Mesendoderm (in vitro differentiated cells): Measurements from ENCODE around the gene GP5.

Experiments
- DNase-seq: peaks from one replicate; pipeline ENCODE4 v3.0.0; 2013
- H2AK5ac ChIP-seq: 2 replicates; pipeline ENCODE4 v1.6.1; 2013; ENCODE audit warnings: low read length, inconsistent platforms
- H2BK120ac ChIP-seq: 2 replicates; pipeline ENCODE4 v1.6.1; 2013; ENCODE audit warnings: low read depth, mild to moderate bottlenecking, low read length, moderate library complexity, mixed read lengths
- H2BK15ac ChIP-seq: replicated peaks from 2 replicates; pipeline ENCODE4 v1.6.1; 2013; ENCODE audit warnings: low read depth, mild to moderate bottlenecking, moderate library complexity
- H2BK5ac ChIP-seq: 2 replicates; pipeline ENCODE4 v1.6.1; 2013; ENCODE audit warnings: low read length, inconsistent platforms
- H3K18ac ChIP-seq: 2 replicates; pipeline ENCODE4 v1.6.1; 2013; ENCODE audit warnings: mild to moderate bottlenecking, low read length, mixed read lengths
- H3K23ac ChIP-seq: one replicate; pipeline ENCODE4 v1.6.1; 2013; ENCODE audit warnings: low read length
- H3K27ac ChIP-seq: 2 replicates; pipeline ENCODE4 v1.5.1; 2013; ENCODE audit warnings: low read depth, mild to moderate bottlenecking, inconsistent platforms, low read length, moderate library complexity
- H3K27me3 ChIP-seq: 2 replicates; pipeline ENCODE4 v1.6.1; 2013; ENCODE audit warnings: low read length, control low read depth, mild to moderate bottlenecking, inconsistent platforms; ENCODE audit not compliant: insufficient read depth, poor library complexity
- H3K36me3 ChIP-seq: 2 replicates; pipeline ENCODE4 v1.6.1; 2013; ENCODE audit warnings: low read length, inconsistent platforms; ENCODE audit not compliant: control insufficient read depth, insufficient read depth
- H3K4ac ChIP-seq: one replicate; pipeline ENCODE4 v1.6.1; 2013; ENCODE audit warnings: low read depth, mild to moderate bottlenecking, low read length, moderate library complexity
- H3K4me1 ChIP-seq: 2 replicates; pipeline ENCODE4 v1.6.1; 2013; ENCODE audit warnings: low read depth, low read length, inconsistent platforms; ENCODE audit not compliant: control insufficient read depth
- H3K4me2 ChIP-seq: 2 replicates; pipeline ENCODE4 v1.6.1; 2013; ENCODE audit warnings: low read length
- H3K4me3 ChIP-seq: 2 replicates; pipeline ENCODE4 v1.5.1; 2013; ENCODE audit warnings: mild to moderate bottlenecking, low read length
- H3K56ac ChIP-seq: one replicate; pipeline ENCODE4 v1.6.1; 2013; ENCODE audit warnings: low read length
- H3K79me1 ChIP-seq: 2 replicates; pipeline ENCODE4 v1.6.1; 2013; ENCODE audit warnings: low read length, inconsistent platforms
- H3K79me2 ChIP-seq: 2 replicates; pipeline ENCODE4 v1.6.1; 2013; ENCODE audit warnings: mild to moderate bottlenecking, low read length; ENCODE audit not compliant: control insufficient read depth, insufficient read depth
- H3K9ac ChIP-seq: 2 replicates; pipeline ENCODE4 v1.6.1; 2013; ENCODE audit warnings: low read length, inconsistent platforms
- H4K5ac ChIP-seq: one replicate; pipeline ENCODE4 v1.6.1; 2013; ENCODE audit warnings: low read length
- H4K8ac ChIP-seq: one replicate; pipeline ENCODE4 v1.6.1; 2013; ENCODE audit warnings: low read depth, mild to moderate bottlenecking, control low read depth, low read length, moderate library complexity
- WGBS: extraction: QIAGEN DNeasy Blood & Tissue Kit; methylation state at CpG from one replicate; pipeline ENCODE4 v1.1.7; 2013; ENCODE audit warnings: low lambda C conversion rate, missing lambda C conversion rate; ENCODE audit not compliant: insufficient coverage; ENCODE audit errors: extremely low coverage; 5-methylcytosine and 5-hydroxymethylcytosine counted together

GP5 gene

GRCh38 chr3:194404365-194405140, 5.5 kb upstream of the GP5 start:
- Histone ChIP-seq H3K36me3 (no peaks in the 10 kb centered on the region), H3K4me3 (no peak overlapping the region), H2BK15ac (no peak overlapping the region), H3K9ac (no peak overlapping the region), H3K79me1 (no peaks in the 10 kb centered on the region), H3K23ac (no peak overlapping the region), H3K4me1 (no peaks in the 10 kb centered on the region), H3K27me3 (no peaks in the 10 kb centered on the region), H4K5ac (no peak overlapping the region), H2AK5ac (no peak overlapping the region), H3K27ac (no peak overlapping the region), H3K4me2 (no peak overlapping the region), H3K18ac (no peak overlapping the region), H4K8ac (no peak overlapping the region), H2BK5ac (no peak overlapping the region), H3K4ac (no peak overlapping the region), H2BK120ac (no peak overlapping the region), H3K56ac (no peak overlapping the region), H3K79me2 (no peaks in the 10 kb centered on the region)
- no CpG with 5 or more reads among the region's 10 CpGs for WGBS
- DNase-seq = no peak

- Histone ChIP-seq H2BK120ac (no peak overlapping the region), H4K8ac (no peak overlapping the region), H3K23ac (no peak overlapping the region), H2AK5ac (no peak overlapping the region), H3K27me3 (peaks cover 7% of the 10 kb centered on the region), H3K56ac (no peak overlapping the region), H3K9ac (no peak overlapping the region), H3K79me2 (no peaks in the 10 kb centered on the region), H3K27ac (no peak overlapping the region), H3K79me1 (no peaks in the 10 kb centered on the region), H3K18ac (no peak overlapping the region), H3K4me3 (no peak overlapping the region), H3K4ac (no peak overlapping the region), H3K4me2 (no peak overlapping the region), H3K4me1 (no peaks in the 10 kb centered on the region), H3K36me3 (no peaks in the 10 kb centered on the region), H2BK15ac (no peak overlapping the region), H2BK5ac (no peak overlapping the region), H4K5ac (no peak overlapping the region)
- DNase-seq = no peak
- WGBS = no CpG with 5 or more reads among the region's 8 CpGs
Measured at GRCh38 chr3:194401868-194402329, 2.8 kb upstream of the GP5 start.

DNA sequence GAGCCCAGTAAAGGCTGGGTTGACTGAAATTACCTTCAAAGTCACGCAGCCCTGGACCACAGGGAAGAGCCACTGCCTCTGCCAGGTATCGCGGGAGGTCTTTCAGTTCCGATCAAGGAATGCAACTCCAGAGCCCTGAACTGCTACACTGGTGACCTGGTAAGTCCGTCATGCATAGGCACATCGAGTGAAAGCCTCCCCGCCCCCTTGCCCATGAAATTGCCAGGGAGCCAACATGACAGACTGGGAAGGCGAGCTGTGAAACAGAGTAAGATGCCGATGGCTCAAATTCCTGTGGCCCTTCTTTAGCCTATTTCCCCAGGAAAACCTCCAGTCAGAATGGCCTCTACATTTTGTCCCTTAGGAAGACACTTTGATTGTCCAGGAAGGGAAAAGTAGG, 2.3 kb upstream of the GP5 start:
- Histone ChIP-seq H3K79me2 (no peaks in the 10 kb centered on the region), H3K18ac (no peak overlapping the region), H3K9ac (no peak overlapping the region), H2BK120ac (no peak overlapping the region), H2BK5ac (no peak overlapping the region), H2BK15ac (no peak overlapping the region), H3K4me1 (no peaks in the 10 kb centered on the region), H3K4me2 (no peak overlapping the region), H3K23ac (no peak overlapping the region), H4K8ac (no peak overlapping the region), H3K27ac (no peak overlapping the region), H3K4ac (no peak overlapping the region), H3K79me1 (no peaks in the 10 kb centered on the region), H4K5ac (no peak overlapping the region), H2AK5ac (no peak overlapping the region), H3K27me3 (peaks cover 7% of the 10 kb centered on the region), H3K36me3 (no peaks in the 10 kb centered on the region), H3K56ac (no peak overlapping the region), H3K4me3 (no peak overlapping the region)
- DNase-seq = no peak
- no CpG with 5 or more reads among the region's 9 CpGs for WGBS

DNA sequence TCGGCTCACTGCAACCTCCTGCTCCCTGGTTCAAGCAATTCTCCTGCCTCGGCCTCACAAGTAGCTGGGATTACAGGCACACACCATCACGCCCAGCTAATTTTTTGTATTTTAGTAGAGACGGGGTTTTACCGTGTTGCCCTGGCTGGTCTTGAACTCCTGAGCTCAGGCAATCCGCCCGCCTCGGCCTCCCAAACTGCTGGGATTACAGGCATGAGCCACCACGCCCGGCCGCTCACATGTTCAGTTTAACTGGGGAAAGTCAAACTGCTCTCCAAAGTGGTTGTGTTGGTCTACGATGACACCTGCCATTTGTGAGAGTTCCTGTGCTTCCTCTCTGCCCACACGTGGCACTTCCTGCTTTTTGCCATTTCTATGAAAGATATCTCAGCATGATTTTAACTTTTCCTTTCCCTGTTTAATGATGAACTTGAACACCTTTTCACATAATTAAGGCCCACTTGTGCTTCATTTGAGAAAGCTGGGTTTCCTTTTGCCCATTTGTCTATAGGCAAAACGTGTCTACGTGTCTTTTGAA, 877 bp upstream of the GP5 start:
- Histone ChIP-seq H3K23ac (no peak overlapping the region), H3K27ac (no peak overlapping the region), H3K36me3 (no peaks in the 10 kb centered on the region), H2BK5ac (no peak overlapping the region), H3K27me3 (peaks cover 7% of the 10 kb centered on the region), H3K79me2 (no peaks in the 10 kb centered on the region), H3K4me1 (peaks cover 2% of the 10 kb centered on the region), H4K5ac (no peak overlapping the region), H2AK5ac (no peak overlapping the region), H3K4ac (no peak overlapping the region), H2BK15ac (no peak overlapping the region), H3K56ac (no peak overlapping the region), H3K18ac (no peak overlapping the region), H4K8ac (no peak overlapping the region), H3K4me3 (no peak overlapping the region), H3K79me1 (no peaks in the 10 kb centered on the region), H3K9ac (no peak overlapping the region), H3K4me2 (no peak overlapping the region), H2BK120ac (no peak overlapping the region)
- no CpG with 5 or more reads among the region's 15 CpGs for WGBS
- no peak for DNase-seq

DNA sequence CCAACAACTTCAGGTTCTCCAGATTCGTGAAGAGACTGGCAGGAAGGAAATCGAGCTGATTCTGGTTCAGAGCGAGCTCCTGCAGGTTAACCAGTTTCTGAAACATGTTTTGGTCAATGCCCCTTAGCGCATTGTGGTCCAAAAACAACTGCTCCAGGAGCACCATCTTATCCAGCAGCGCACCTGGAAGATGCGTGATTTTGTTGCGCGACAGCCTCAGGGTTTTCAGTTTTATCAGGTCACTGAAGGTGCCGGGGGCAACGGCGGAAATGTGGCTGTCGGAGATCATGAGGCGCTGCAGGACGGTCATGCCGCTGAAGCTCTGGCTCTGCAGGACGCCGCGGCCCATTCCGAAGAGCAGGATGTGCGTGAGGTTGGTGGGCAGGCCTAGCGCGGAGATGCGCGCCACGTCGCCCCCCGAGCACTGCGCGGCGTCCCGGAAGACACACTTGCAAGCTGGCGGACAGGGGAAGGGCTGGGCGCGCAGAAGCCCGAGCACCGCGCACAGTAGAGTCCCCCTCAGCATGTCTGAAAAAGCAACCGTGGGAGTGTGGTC, 1.2 kb downstream of the GP5 start:
- peaks cover 2% of the 10 kb centered on the region for H3K4me1 ChIP-seq
- no peak overlapping the region for H2BK120ac ChIP-seq
- no peak overlapping the region for H2AK5ac ChIP-seq
- H3K36me3 ChIP-seq = no peaks in the 10 kb centered on the region
- no peak overlapping the region for H3K4ac ChIP-seq
- no peak overlapping the region for H2BK5ac ChIP-seq
- no peak for DNase-seq
- peaks cover 7% of the 10 kb centered on the region for H3K27me3 ChIP-seq
- H3K27ac ChIP-seq = no peak overlapping the region
- H3K56ac ChIP-seq = peak overlapping the region; percentile 31
- H3K18ac ChIP-seq = no peak overlapping the region
- no peaks in the 10 kb centered on the region for H3K79me2 ChIP-seq
- peak overlapping the region; percentile 37 for H3K4me2 ChIP-seq
- no CpG with 5 or more reads among the region's 38 CpGs for WGBS
- no peak overlapping the region for H4K5ac ChIP-seq
- no peak overlapping the region for H4K8ac ChIP-seq
- no peak overlapping the region for H3K23ac ChIP-seq
- no peak overlapping the region for H3K9ac ChIP-seq
- no peak overlapping the region for H2BK15ac ChIP-seq
- H3K79me1 ChIP-seq = no peaks in the 10 kb centered on the region
- H3K4me3 ChIP-seq = no peak overlapping the region
